Hematopoietic multipotent progenitor cell treated with erythropoietin and hydrocortisone succinate and interleukin-3 and kit ligand, for 15 days (in vitro differentiated cells): ENCODE results near the gene PON3.

Experiments used
- DNase-seq: peaks from one replicate; pipeline ENCODE4 v3.0.0-alpha.2; 2015; ENCODE audit warnings: low spot score

PON3 gene

GRCh38 chr7:95338832-95339231, 57.3 kb downstream of the PON3 start:
- no peak for DNase-seq

GRCh38 chr7:95335093-95335492, 61.1 kb downstream of the PON3 start:
- DNase-seq: no peak

GRCh38 chr7:95334447-95334846, 61.7 kb downstream of the PON3 start:
- no peak for DNase-seq

- no peak for DNase-seq
Measured at GRCh38 chr7:95330961-95331337, 65.2 kb downstream of the PON3 start.

GRCh38 chr7:95330204-95330960, 65.8 kb downstream of the PON3 start:
- DNase-seq: peak; percentile 2

- DNase-seq: no peak
Measured at GRCh38 chr7:95327356-95327755, 68.8 kb downstream of the PON3 start.

GRCh38 chr7:95324431-95324830, 71.7 kb downstream of the PON3 start, which contains the start of gene PON1:
TSS of gene PON1 (minus strand) at chr7:95324532. CDS start at chr7:95324475, 57 bp downstream.
- no peak for DNase-seq

- no peak for DNase-seq
Measured at GRCh38 chr7:95323410-95324129, 72.6 kb downstream of the PON3 start.

GRCh38 chr7:95322854-95323253, 73.3 kb downstream of the PON3 start:
- DNase-seq: no peak

- no peak for DNase-seq
Measured at GRCh38 chr7:95322396-95322795, 73.8 kb downstream of the PON3 start.

- no peak for DNase-seq
Measured at GRCh38 chr7:95321720-95322119, 74.5 kb downstream of the PON3 start.

GRCh38 chr7:95320651-95321050, 75.5 kb downstream of the PON3 start:
- no peak for DNase-seq

- DNase-seq: no peak
Measured at GRCh38 chr7:95319570-95319969, 76.6 kb downstream of the PON3 start.

GRCh38 chr7:95318501-95319100, 77.6 kb downstream of the PON3 start:
- no peak for DNase-seq

- no peak for DNase-seq
Measured at GRCh38 chr7:95317966-95318365, 78.2 kb downstream of the PON3 start.

- no peak for DNase-seq
Measured at GRCh38 chr7:95317546-95317945, 78.6 kb downstream of the PON3 start.

GRCh38 chr7:95316588-95316987, 79.6 kb downstream of the PON3 start:
- no peak for DNase-seq

GRCh38 chr7:95312561-95312960, 83.6 kb downstream of the PON3 start:
- DNase-seq: no peak

GRCh38 chr7:95311389-95311788, 84.8 kb downstream of the PON3 start:
- no peak for DNase-seq

GRCh38 chr7:95309951-95310350, 86.2 kb downstream of the PON3 start:
- DNase-seq: no peak
